Hippocampal formation (tissue), 2 donors: ENCODE data around the gene CDC34.
"Not testable (repeated sequence)": the region's sequence is repeated elsewhere in the genome, so short reads cannot be mapped to it uniquely, and the experiment has no call there.

Experiments
- DNase-seq, 2 donors: peaks; one replicate each; lab custom pipeline; 2025; lab: John Stamatoyannopoulos, UW

The CDC34 gene

GRCh38 chr19:573519-573825 is 41.9 kb downstream of the CDC34 start:
- no peak for DNase-seq

GRCh38 chr19:574658-575526 is 43.3 kb downstream of the CDC34 start:
- peak in 1 of 2 donors; percentile 31 for DNase-seq

- DNase-seq = peak in 1 of 2 donors; percentile 30
Observed at GRCh38 chr19:575527-576506, 44.3 kb downstream of the CDC34 start.

- DNase-seq = no peak
Observed at GRCh38 chr19:576768-577438, 45.3 kb downstream of the CDC34 start.

- DNase-seq = no peak
Observed at GRCh38 chr19:577439-578392, 46.2 kb downstream of the CDC34 start.

- DNase-seq = no peak
Observed at GRCh38 chr19:579111-579841, 47.7 kb downstream of the CDC34 start.

- DNase-seq = no peak
Observed at GRCh38 chr19:579842-580155, 48.2 kb downstream of the CDC34 start.

GRCh38 chr19:580274-580835 is 48.8 kb downstream of the CDC34 start:
- DNase-seq = no peak

GRCh38 chr19:581399-582111 is 50.0 kb downstream of the CDC34 start:
- no peak for DNase-seq

- DNase-seq = no peak
Observed at GRCh38 chr19:582497-583197, 51.1 kb downstream of the CDC34 start.

GRCh38 chr19:583198-583967 is 51.8 kb downstream of the CDC34 start:
- DNase-seq = no peak

GRCh38 chr19:583968-584239 is 52.3 kb downstream of the CDC34 start:
- no peak for DNase-seq

GRCh38 chr19:584240-585001 is 52.9 kb downstream of the CDC34 start:
- DNase-seq = peak in 1 of 2 donors; percentile 52

- DNase-seq = not testable (repeated sequence)
Observed at GRCh38 chr19:585146-585545, 53.6 kb downstream of the CDC34 start.

GRCh38 chr19:585551-586110 is 54.1 kb downstream of the CDC34 start:
- no peak for DNase-seq

GRCh38 chr19:588093-588740 is 56.7 kb downstream of the CDC34 start:
- peak; percentile 80 to 90 for DNase-seq
